A673 (cell line): ENCODE results near the gene ADAMTS9. TPM values are rescaled to one million over a fixed set of nuclear protein-coding genes. Genes with fewer than 3 reads are reported as not detected.

Experiments
- BruUV-seq: library from RNA; stranded (reverse); fragments of 400-500 nt; replicated peaks from 2 replicates; lab custom pipeline; 2021; lab: Mats Ljungman, UMichigan
- CTCF ChIA-PET: fragments of 300-600 bp; sonication (Branson Sonifier 250); formaldehyde crosslinking; loops from one replicate; lab custom pipeline; 2022; ENCODE audit warnings: antibody characterized with exemption; lab: Charles Lee
- POLR2A ChIA-PET: fragments of 300-600 bp; sonication (Branson Sonifier 250); formaldehyde crosslinking; loops from one replicate; lab custom pipeline; 2022; ENCODE audit warnings: antibody characterized with exemption; ENCODE audit not compliant: low non-redundant PET; lab: Charles Lee
- DNase-seq: peaks from one replicate; pipeline ENCODE4 v3.0.0-alpha.2; 2015; ENCODE audit warnings: low spot score
- H3K27ac ChIP-seq: fragments of 200-600 bp; sonication (generic); 2 replicates; pipeline ENCODE4 v1.5.1; 2016; ENCODE audit warnings: mixed run types, low read depth, mild to moderate bottlenecking, mixed read lengths, antibody characterized with exemption, low read length; ENCODE audit not compliant: poor library complexity, severe bottlenecking
- H3K27me3 ChIP-seq: fragments of 200-600 bp; sonication (generic); replicated peaks from 2 replicates; pipeline ENCODE4 v1.6.1; 2017; ENCODE audit warnings: mixed run types, low read depth, mild to moderate bottlenecking, mixed read lengths, antibody characterized with exemption, low read length; ENCODE audit not compliant: insufficient read depth, poor library complexity
- H3K36me3 ChIP-seq: fragments of 200-600 bp; sonication (generic); 2 replicates; pipeline ENCODE4 v1.6.1; 2016; ENCODE audit warnings: mixed run types, mild to moderate bottlenecking, mixed read lengths, antibody characterized with exemption, low read length; ENCODE audit not compliant: insufficient read depth, poor library complexity, severe bottlenecking
- H3K4me1 ChIP-seq: fragments of 200-600 bp; sonication (generic); 2 replicates; pipeline ENCODE4 v1.6.1; 2017; ENCODE audit warnings: mixed run types, mild to moderate bottlenecking, mixed read lengths, antibody characterized with exemption, low read length; ENCODE audit not compliant: insufficient read depth, poor library complexity, severe bottlenecking
- H3K4me3 ChIP-seq: fragments of 200-600 bp; sonication (generic); 2 replicates; pipeline ENCODE4 v1.5.1; 2016; ENCODE audit warnings: low read depth, mixed run types, mild to moderate bottlenecking, mixed read lengths, low read length; ENCODE audit not compliant: poor library complexity, severe bottlenecking
- H3K9me3 ChIP-seq: fragments of 200-600 bp; sonication (generic); 2 replicates; pipeline ENCODE4 v1.6.1; 2016; ENCODE audit warnings: mixed run types, low read depth, mild to moderate bottlenecking, mixed read lengths, antibody characterized with exemption, low read length; ENCODE audit not compliant: poor library complexity, severe bottlenecking
- EZH2 ChIP-seq: fragments of 200-600 bp; sonication (generic); IDR thresholded peaks from 2 replicates; pipeline ENCODE4 v1.6.1; 2017; ENCODE audit warnings: borderline replicate concordance, low read depth, mild to moderate bottlenecking, mixed read lengths, antibody characterized with exemption, low read length; ENCODE audit not compliant: poor library complexity, severe bottlenecking
- intact Hi-C: fragments of 100-400 bp; cut with micrococcal nuclease; formaldehyde crosslinking; loops from one replicate; pipeline ENCODE4 v1.10.0; 2022; ENCODE audit not compliant: unreplicated experiment
- total RNA-seq: library from RNA; stranded (reverse); gene quantifications from 2 replicates; pipeline ENCODE4 v1.2.3, GENCODE V29; 2021
- TF ChIP-seq, protein P1 (sequence below): fragments of 300-800, 200-600 bp; sonication (generic); conservative IDR thresholded peaks from 2 replicates; pipeline ENCODE4 v1.5.1; 2017; ENCODE audit warnings: low read depth, mild to moderate bottlenecking, antibody characterized with exemption, low read length, moderate library complexity, mixed read lengths

Gene ADAMTS9
- total RNA-seq, 1 experiment from 2014 or later = 0.26 TPM

DNA sequence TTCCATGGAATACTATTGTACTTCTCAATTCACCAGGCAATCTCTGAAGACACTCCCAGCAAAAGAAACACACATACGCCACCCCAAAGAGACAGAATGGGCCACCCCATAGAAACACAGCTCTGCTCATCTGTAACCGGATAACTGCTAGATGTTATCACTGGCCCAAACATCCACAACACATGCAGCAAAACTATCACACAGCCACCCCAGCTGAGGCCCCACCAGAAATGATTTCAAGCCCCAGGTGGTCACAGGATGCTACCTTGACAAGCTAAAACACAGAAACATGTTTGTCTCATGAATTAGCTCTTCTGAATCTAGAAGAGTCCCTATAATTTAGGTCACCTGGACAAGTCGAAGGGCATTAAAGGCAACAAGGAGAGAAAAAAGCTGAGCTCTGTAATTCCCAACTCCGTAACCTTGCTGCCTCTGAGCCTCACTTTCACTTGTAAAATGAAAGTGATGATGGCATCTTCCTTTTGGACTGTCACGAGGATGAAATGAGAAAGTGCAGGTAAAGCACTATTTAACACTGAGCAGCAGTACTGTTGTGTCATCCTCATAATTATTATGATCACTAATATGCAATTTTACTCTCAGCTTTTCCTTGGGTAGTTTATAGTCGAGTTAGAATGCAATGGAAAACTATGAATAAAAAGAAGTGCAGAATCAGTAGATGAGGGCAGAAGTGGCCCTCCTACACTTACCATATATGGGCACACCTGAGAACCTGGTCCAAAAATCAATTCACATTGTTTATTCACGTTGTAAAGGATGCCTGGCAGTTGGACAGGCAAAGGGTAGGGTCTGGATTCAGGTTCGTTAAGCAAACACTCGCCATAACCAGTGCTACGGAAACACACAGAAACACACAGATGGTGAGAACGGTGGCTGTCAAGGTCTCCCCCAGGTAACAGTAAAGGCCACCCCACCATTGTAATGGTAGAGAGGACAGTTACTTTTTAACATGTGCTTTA, 38.6 kb downstream of the ADAMTS9 start:
- Histone ChIP-seq H3K36me3 (no peaks in the 10 kb centered on the region), H3K4me3 (no peak overlapping the region), H3K27me3 (no peaks in the 10 kb centered on the region), H3K27ac (no peak overlapping the region), H3K9me3 (no peaks in the 10 kb centered on the region), H3K4me1 (no peaks in the 10 kb centered on the region)
- intact Hi-C loops = no loop called here
- no TSS peak for BruUV-seq
- CTCF ChIA-PET = no interaction called here
- no peak for DNase-seq
- POLR2A ChIA-PET = no interaction called here
- no peak for TF ChIP-seq EZH2
- TF ChIP-seq, protein P1, sequence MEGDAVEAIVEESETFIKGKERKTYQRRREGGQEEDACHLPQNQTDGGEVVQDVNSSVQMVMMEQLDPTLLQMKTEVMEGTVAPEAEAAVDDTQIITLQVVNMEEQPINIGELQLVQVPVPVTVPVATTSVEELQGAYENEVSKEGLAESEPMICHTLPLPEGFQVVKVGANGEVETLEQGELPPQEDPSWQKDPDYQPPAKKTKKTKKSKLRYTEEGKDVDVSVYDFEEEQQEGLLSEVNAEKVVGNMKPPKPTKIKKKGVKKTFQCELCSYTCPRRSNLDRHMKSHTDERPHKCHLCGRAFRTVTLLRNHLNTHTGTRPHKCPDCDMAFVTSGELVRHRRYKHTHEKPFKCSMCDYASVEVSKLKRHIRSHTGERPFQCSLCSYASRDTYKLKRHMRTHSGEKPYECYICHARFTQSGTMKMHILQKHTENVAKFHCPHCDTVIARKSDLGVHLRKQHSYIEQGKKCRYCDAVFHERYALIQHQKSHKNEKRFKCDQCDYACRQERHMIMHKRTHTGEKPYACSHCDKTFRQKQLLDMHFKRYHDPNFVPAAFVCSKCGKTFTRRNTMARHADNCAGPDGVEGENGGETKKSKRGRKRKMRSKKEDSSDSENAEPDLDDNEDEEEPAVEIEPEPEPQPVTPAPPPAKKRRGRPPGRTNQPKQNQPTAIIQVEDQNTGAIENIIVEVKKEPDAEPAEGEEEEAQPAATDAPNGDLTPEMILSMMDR = no peak

DNA sequence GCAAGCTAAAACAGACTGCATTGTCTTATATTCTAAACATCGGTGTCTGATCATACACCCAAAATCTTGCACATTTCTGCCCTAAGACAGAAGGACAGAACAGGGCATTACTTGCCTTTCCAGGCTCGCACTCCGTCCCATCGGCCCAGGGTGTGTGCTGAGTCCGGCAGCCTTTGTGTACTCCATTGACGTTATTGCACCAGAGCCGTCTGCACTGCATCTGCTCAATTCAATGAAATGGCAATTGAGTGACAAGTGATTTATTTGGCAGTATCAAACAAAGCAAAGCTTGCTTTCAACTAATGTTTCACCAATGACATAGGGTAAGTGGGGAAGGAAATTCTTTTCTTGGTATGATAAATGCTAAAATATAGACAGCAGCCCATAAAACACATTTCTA, 40.0 kb downstream of the ADAMTS9 start:
- no TSS peak for BruUV-seq
- H3K36me3 ChIP-seq = no peaks in the 10 kb centered on the region
- ChIA-PET CTCF (no interaction called here), POLR2A (no interaction called here)
- no peaks in the 10 kb centered on the region for H3K9me3 ChIP-seq
- no peaks in the 10 kb centered on the region for H3K4me1 ChIP-seq
- no peak for DNase-seq
- H3K27ac ChIP-seq = no peak overlapping the region
- no peaks in the 10 kb centered on the region for H3K27me3 ChIP-seq
- TF ChIP-seq, protein P1 = no peak
- TF ChIP-seq EZH2 = no peak
- H3K4me3 ChIP-seq = no peak overlapping the region
- intact Hi-C loops = no loop called here

DNA sequence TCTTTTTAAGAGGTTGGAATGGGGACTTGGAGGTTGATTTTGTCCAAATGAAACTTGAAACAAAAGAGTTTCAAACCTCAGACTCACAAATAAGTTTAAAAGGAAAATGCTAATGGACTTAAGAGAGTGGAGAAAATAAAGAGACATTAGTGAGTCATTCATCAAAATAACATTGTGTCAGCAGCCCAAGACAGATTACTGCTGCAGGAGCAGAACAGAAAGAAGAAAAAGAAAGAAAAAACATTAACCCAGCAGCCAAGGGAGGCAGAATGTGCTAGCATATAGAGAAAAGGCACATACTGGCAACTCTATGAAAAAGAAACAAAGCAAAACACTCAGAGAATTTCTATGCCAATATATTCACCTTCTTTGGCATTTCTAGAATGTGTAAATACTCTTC, 42.6 kb downstream of the ADAMTS9 start:
- no peak for DNase-seq
- BruUV-seq = no TSS peak
- intact Hi-C loops = no loop called here
- ChIA-PET CTCF (no interaction called here), POLR2A (no interaction called here)
- H3K4me3 ChIP-seq = no peak overlapping the region
- no peaks in the 10 kb centered on the region for H3K36me3 ChIP-seq
- no peak for TF ChIP-seq EZH2
- TF ChIP-seq, protein P1 = no peak
- no peaks in the 10 kb centered on the region for H3K9me3 ChIP-seq
- H3K27me3 ChIP-seq = no peaks in the 10 kb centered on the region
- H3K27ac ChIP-seq = no peak overlapping the region
- H3K4me1 ChIP-seq = no peaks in the 10 kb centered on the region
